GM06990 (cell line): ENCODE data around the gene ACTRT2.

Source experiments
- DNase-seq: peaks from one replicate; pipeline ENCODE4 v3.0.0-alpha.2; 2011; ENCODE audit not compliant: insufficient read length; ENCODE audit errors: extremely low read depth
- H3K27me3 ChIP-seq: replicated peaks from 2 replicates; pipeline ENCODE4 v1.6.0; 2011; ENCODE audit warnings: low read length; ENCODE audit not compliant: control insufficient read depth, insufficient read depth
- H3K36me3 ChIP-seq: 2 replicates; pipeline ENCODE4 v1.5.1; 2011; ENCODE audit warnings: low read length; ENCODE audit not compliant: control insufficient read depth, insufficient read depth
- H3K4me3 ChIP-seq: replicated peaks from 2 replicates; pipeline ENCODE4 v1.5.1; 2011; ENCODE audit warnings: low read depth, mild to moderate bottlenecking, control low read depth, low read length
- CTCF ChIP-seq: IDR thresholded peaks from 2 replicates; pipeline ENCODE4 v1.5.1; 2011; ENCODE audit warnings: low read length, control low read depth, mild to moderate bottlenecking, inconsistent platforms; ENCODE audit not compliant: insufficient read depth, poor library complexity, severe bottlenecking

ACTRT2 gene

DNA sequence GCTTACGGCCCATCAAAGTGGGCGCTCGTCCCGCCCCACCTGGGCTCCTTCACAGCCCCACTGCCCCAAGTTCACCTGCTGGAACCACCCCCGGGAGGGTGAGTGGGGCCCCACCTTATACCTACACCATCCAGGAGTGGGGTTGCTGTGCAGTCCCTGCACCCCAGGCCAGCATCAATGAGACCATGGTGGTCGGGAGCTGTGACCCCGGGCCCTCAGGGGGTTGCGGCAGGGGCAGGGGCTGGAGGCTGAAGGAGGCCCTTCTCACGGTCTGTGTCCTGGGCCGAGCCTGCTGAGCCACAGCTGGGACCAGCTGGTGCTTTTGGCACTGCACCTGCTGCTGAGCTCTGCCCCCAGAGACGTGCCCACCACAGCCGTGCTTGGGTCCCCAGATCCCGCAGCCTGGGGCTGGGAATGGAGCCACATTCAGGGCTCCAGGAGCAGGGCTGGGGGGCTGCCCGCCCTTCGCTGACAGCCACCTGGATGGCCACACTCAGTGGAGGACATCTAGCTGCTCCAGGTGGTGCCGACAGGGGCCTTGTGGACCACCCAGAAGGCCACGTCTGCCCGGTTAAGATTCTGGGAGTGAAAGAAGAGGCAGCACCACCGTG lies 17.4 kb downstream of the ACTRT2 start:
- Histone ChIP-seq H3K27me3 (no peaks in the 10 kb centered on the region), H3K4me3 (no peak overlapping the region), H3K36me3 (no peaks in the 10 kb centered on the region)
- TF ChIP-seq CTCF = no peak
- DNase-seq = no peak

DNA sequence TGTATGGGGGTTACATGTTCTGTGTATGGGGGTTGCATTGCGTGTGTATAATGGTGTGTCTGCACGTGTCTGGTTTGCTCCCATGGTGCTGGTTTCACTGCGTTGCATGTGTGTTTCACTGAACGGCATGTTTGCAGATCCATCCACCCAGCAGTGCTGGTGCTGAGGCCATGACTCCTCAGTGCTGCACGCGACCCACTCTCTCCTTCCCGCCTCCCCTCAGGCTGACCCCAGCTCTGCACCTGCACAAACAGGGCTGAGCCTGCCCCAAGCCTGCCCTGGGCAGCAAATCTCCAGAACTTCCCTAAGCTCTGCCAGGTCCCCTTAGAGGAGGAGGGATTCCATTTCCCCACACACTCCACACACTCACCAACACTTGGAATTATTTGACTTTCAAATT lies 18.7 kb downstream of the ACTRT2 start:
- Histone ChIP-seq H3K36me3 (no peaks in the 10 kb centered on the region), H3K4me3 (no peak overlapping the region), H3K27me3 (no peaks in the 10 kb centered on the region)
- no peak for DNase-seq
- no peak for TF ChIP-seq CTCF

- Histone ChIP-seq H3K27me3 (no peaks in the 10 kb centered on the region), H3K4me3 (no peak overlapping the region), H3K36me3 (no peaks in the 10 kb centered on the region)
- DNase-seq = no peak
- TF ChIP-seq CTCF = no peak
Observed at GRCh38 chr1:3042481-3042880, 21.2 kb downstream of the ACTRT2 start.

DNA sequence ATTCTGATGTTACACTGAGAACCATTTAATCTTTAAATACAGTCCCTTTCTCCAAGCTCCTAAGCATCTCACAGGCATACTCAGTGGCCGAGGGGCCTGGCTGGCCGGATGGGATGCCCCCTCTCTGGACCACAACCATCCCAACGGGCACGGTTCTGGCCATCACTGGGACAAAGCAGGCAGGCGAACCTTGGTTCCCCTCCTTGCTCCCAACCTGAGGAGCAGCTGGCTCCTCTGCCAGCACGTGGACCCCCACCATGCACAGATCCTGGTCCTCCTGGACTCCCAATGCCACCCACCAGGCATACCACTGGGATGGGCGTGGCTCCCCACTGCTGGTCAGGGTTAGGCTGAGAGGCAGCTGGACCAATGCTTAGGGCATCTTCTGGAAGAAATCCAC lies 27.9 kb downstream of the ACTRT2 start:
- H3K4me3 ChIP-seq = no peak overlapping the region
- no peak for TF ChIP-seq CTCF
- no peaks in the 10 kb centered on the region for H3K27me3 ChIP-seq
- no peaks in the 10 kb centered on the region for H3K36me3 ChIP-seq
- DNase-seq = no peak

DNA sequence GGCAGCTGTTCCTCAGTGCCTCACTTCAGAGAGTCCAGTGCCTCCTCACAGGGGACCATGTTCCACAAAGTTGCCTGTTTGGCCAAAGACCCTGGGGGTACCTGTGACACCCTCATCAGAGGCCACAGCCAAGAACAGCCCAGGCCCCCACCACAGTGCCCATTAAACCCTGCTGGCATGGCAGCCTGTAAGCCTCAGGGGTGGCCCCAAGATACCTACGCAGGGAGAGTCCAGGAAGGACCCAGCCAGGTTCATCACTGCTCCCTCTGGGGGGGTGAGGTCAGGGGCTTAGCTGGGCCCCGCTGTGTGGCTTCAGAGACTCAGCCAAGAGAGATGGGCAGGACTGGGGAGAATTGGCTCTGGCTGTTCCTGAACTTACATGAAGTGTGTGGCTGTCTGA lies 28.6 kb downstream of the ACTRT2 start:
- Histone ChIP-seq H3K4me3 (no peak overlapping the region), H3K36me3 (no peaks in the 10 kb centered on the region), H3K27me3 (no peaks in the 10 kb centered on the region)
- no peak for DNase-seq
- no peak for TF ChIP-seq CTCF

- no peak for DNase-seq
- no peaks in the 10 kb centered on the region for H3K36me3 ChIP-seq
- no peak overlapping the region for H3K4me3 ChIP-seq
- TF ChIP-seq CTCF = no peak
- no peaks in the 10 kb centered on the region for H3K27me3 ChIP-seq
Observed at GRCh38 chr1:3050603-3051002, 29.3 kb downstream of the ACTRT2 start.
